Ascending aorta (tissue), 2 donors: Measurements from ENCODE around the gene EIF1AX. TPM values are rescaled to one million over a fixed set of nuclear protein-coding genes. Genes with fewer than 3 reads are reported as not detected.
"Not testable (repeated sequence)": the region's sequence is repeated elsewhere in the genome, so short reads cannot be mapped to it uniquely, and the experiment has no call there.

Experiments used
- DNase-seq, 2 donors: peaks; one replicate each; pipeline ENCODE4 v3.0.0-alpha.2; 2019; ENCODE audit warnings: low spot score in 2 of 2
- H3K27ac ChIP-seq, 2 donors: fragments of 200-600 bp; sonication (generic); one replicate each; pipeline ENCODE4 v1.5.1; 2016 to 2017; ENCODE audit warnings: mild to moderate bottlenecking in 1 of 2
- H3K27me3 ChIP-seq: fragments of 200-600 bp; sonication (generic); one replicate; pipeline ENCODE4 v1.5.1; 2017
- H3K36me3 ChIP-seq, 2 donors: fragments of 200-600 bp; sonication (generic); one replicate each; pipeline ENCODE4 v1.5.1; 2016
- H3K4me1 ChIP-seq, 2 donors: fragments of 200-600 bp; sonication (generic); one replicate each; pipeline ENCODE4 v1.5.1; 2016 to 2017; ENCODE audit warnings: mild to moderate bottlenecking in 1 of 2
- H3K4me3 ChIP-seq, 2 donors: fragments of 200-600 bp; sonication (generic); one replicate each; pipeline ENCODE4 v1.5.1; 2016 to 2017; ENCODE audit warnings: mild to moderate bottlenecking in 1 of 2
- H3K9me3 ChIP-seq, 2 donors: fragments of 200-600 bp; sonication (generic); one replicate each; pipeline ENCODE4 v1.5.1; 2016
- CTCF ChIP-seq, 3 experiments: fragments of 200-600 bp in 2 of 3; fragments of 450-650 bp in 1 of 3; sonication (generic) in 2 of 3; IDR thresholded peaks; one replicate each; pipeline ENCODE4 v1.5.1; 2016 to 2019; ENCODE audit warnings: antibody characterized with exemption in 3 of 3, mild to moderate bottlenecking in 1 of 3, moderate library complexity in 1 of 3
- intact Hi-C: fragments of 100-400 bp; cut with DNase I; formaldehyde crosslinking; loops from one replicate; pipeline ENCODE4 v1.15.1; 2023
- total RNA-seq: library from RNA; depleted of rRNA; stranded (reverse); fragments of >200 nt; gene quantifications from one replicate; pipeline ENCODE4 v1.1.0, GENCODE V29; 2016

The EIF1AX gene
- total RNA-seq, 1 donor from 2014 or later: 29.3 TPM

- not testable (repeated sequence) for H3K4me3 ChIP-seq, H3K4me1 ChIP-seq, DNase-seq, H3K27me3 ChIP-seq, H3K9me3 ChIP-seq, H3K27ac ChIP-seq
- peaks cover 26 to 48% of the 10 kb centered on the region in 2 donors for H3K36me3 ChIP-seq
- intact Hi-C loops: loop anchor here (10.0 kb wide), 1 partner anchor 223 kb away; no protein-coding TSS in a partner anchor
- peak in 2 of 3 experiments; percentile 33 to 47 for TF ChIP-seq CTCF (IDR thresholded peaks at IDR 0.05)
Measured at GRCh38 chrX:20127440-20127839, 14.2 kb downstream of the EIF1AX start.

- not testable (repeated sequence) for H3K4me3 ChIP-seq, H3K27ac ChIP-seq, H3K4me1 ChIP-seq, H3K9me3 ChIP-seq, H3K27me3 ChIP-seq, DNase-seq
- intact Hi-C loops: loop anchor here (10.0 kb wide), 1 partner anchor 222 kb away; no protein-coding TSS in a partner anchor
- peaks cover 24 to 42% of the 10 kb centered on the region in 2 donors for H3K36me3 ChIP-seq
Measured at GRCh38 chrX:20126833-20127232, 14.8 kb downstream of the EIF1AX start.

- H3K9me3 ChIP-seq: no peaks in the 10 kb centered on the region
- peaks cover 9 to 23% of the 10 kb centered on the region in 2 donors for H3K36me3 ChIP-seq
- intact Hi-C loops: loop anchor here (10.0 kb wide), 1 partner anchor 220 kb away; no protein-coding TSS in a partner anchor
Measured at GRCh38 chrX:20124964-20125363, 16.7 kb downstream of the EIF1AX start.

GRCh38 chrX:20118065-20118824 lies 23.4 kb downstream of the EIF1AX start:
- Histone ChIP-seq H3K4me3 (no peak overlapping the region), H3K9me3 (no peaks in the 10 kb centered on the region), H3K36me3 (no peaks in the 10 kb centered on the region), H3K27me3 (peaks cover 5% of the 10 kb centered on the region), H3K27ac (no peak overlapping the region), H3K4me1 (no peaks in the 10 kb centered on the region)
- no peak for TF ChIP-seq CTCF (IDR thresholded peaks at IDR 0.05)
- intact Hi-C loops: no loop called here
- DNase-seq: no peak

More at GRCh38 chrX:20124964-20125363, 16.7 kb downstream of the EIF1AX start:
- DNase-seq: no peak
- no peak for TF ChIP-seq CTCF (IDR thresholded peaks at IDR 0.05)
- H3K4me3 ChIP-seq: no peak overlapping the region
- no peaks in the 10 kb centered on the region for H3K4me1 ChIP-seq
- no peaks in the 10 kb centered on the region for H3K27me3 ChIP-seq
- H3K27ac ChIP-seq: no peak overlapping the region

GRCh38 chrX:20116577-20117240 lies 24.9 kb downstream of the EIF1AX start, which contains the start of gene MAP7D2:
Gene MAP7D2 (minus strand): TSS chrX:20116907. CDS start chrX:20116879, 28 bp downstream.
- Histone ChIP-seq H3K4me1 (no peaks in the 10 kb centered on the region), H3K27me3 (peaks cover 5% of the 10 kb centered on the region), H3K9me3 (no peaks in the 10 kb centered on the region), H3K27ac (no peak within 1 kb of the TSS), H3K4me3 (peak within 1 kb of the TSS; percentile 39 to 42), H3K36me3 (no peaks in the 10 kb centered on the region)
- DNase-seq: no peak
- TF ChIP-seq CTCF (IDR thresholded peaks at IDR 0.05): no peak
- intact Hi-C loops: no loop called here

- intact Hi-C loops: no loop called here
- peak overlapping the region; percentile 39 to 42 for H3K4me3 ChIP-seq
- peaks cover 5% of the 10 kb centered on the region for H3K27me3 ChIP-seq
- no peaks in the 10 kb centered on the region for H3K4me1 ChIP-seq
- TF ChIP-seq CTCF (IDR thresholded peaks at IDR 0.05): no peak
- DNase-seq: no peak
- H3K9me3 ChIP-seq: no peaks in the 10 kb centered on the region
- H3K36me3 ChIP-seq: no peaks in the 10 kb centered on the region
- no peak overlapping the region for H3K27ac ChIP-seq
Measured at GRCh38 chrX:20116087-20116576, 25.5 kb downstream of the EIF1AX start.
